ENCODE data around the gene ERBB4. TPM values are rescaled to one million over a fixed set of nuclear protein-coding genes. Genes with fewer than 3 reads are reported as not detected.

ERBB4 gene
- total and polyA plus RNA-seq, 2 of the 8 experiments (the other 6 are each of a cell fraction or from before 2014, with no cell fraction given), result 0.34 to 1.3 TPM

GRCh38 chr2:211942153-211942552, 596.4 kb downstream of the ERBB4 start (continued):
- TF ChIP-seq CHD7 (IDR thresholded peaks at IDR 0.05; ENCODE audit: insufficient replicate concordance, low read length), result no peak
- TF ChIP-seq CBX8 (IDR thresholded peaks at IDR 0.05; ENCODE audit: borderline replicate concordance, low read depth, low read length), result no peak
- TF ChIP-seq EZH2 (IDR thresholded peaks at IDR 0.05; ENCODE audit: low read depth, low read length, severe bottlenecking), result no peak
- no peak for TF ChIP-seq GABPA (IDR thresholded peaks at IDR 0.05; ENCODE audit: borderline replicate concordance, insufficient read depth, low read length)
- no peak for TF ChIP-seq BRCA1 (IDR thresholded peaks at IDR 0.05; ENCODE audit: low read depth, low read length)
- TF ChIP-seq SIN3A (conservative IDR thresholded peaks at IDR 0.05 in 1 of 2, IDR thresholded peaks at IDR 0.05 in 1 of 2; ENCODE audit: low read depth in 1 of 2, low read length in 2 of 2), result no peak
- TF ChIP-seq SIX5 (IDR thresholded peaks at IDR 0.05; ENCODE audit: low read depth, low read length), result no peak
